WI38 (cell line): ENCODE measurements around the gene SLC35E2B.
"Not testable (repeated sequence)": the region's sequence is repeated elsewhere in the genome, so short reads cannot be mapped to it uniquely, and the experiment has no call there.

Experiments used
- H3K4me3 ChIP-seq: 2 replicates; pipeline ENCODE4 v1.5.1; 2011; ENCODE audit warnings: low read depth, mild to moderate bottlenecking, control low read depth, low read length
- TF ChIP-seq, protein P1 (sequence below): IDR thresholded peaks from 2 replicates; pipeline ENCODE4 v1.5.1; 2012; ENCODE audit warnings: low read depth, mild to moderate bottlenecking, control low read depth, low read length

The SLC35E2B gene

DNA sequence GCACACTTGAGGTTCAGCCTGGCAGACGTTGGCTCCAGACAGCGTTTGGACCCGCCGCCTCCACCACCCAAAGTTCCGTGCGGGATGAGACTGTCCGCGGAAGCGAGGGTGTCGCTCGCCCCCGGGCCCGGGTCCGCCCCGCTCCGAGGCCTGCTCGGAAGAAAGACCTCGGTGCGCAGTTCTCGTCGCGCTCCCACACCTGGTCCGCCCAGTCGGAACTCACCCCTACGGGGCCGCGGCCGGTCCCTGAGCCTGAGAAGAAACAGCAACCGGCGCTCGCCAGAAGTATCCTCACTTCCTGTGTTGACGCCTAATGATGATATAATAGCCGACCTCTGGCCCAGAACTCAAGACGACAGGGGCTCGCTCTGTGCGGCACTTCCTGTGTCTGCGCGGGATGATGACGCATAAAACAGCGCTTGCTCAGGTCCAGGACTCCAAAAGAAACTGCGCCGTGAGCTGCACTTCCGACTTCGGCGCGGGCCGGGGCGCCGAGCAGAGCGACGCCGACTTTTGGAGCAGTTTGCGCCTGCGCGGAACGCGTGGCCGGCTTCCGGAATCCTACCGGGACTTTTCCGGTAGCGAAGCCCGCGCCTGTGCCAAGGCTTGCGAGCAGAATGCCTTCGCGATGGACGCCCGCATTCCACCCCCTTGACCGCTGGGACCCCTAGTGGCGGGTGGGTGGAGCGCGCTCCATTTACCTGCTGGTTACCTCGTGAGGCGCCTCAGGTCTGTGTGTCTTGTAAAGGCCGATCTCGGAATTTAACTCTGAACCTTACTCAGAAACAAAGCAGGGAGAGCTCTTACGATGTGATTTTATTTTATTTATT lies 31.7 kb upstream of the SLC35E2B start, which contains the start of gene CDK11A:
TSS of gene CDK11A (minus strand) at position 323 of the 830 bp plus-strand sequence. CDS start 1,539 bp downstream, outside the sequence.
- TF ChIP-seq, protein P1, sequence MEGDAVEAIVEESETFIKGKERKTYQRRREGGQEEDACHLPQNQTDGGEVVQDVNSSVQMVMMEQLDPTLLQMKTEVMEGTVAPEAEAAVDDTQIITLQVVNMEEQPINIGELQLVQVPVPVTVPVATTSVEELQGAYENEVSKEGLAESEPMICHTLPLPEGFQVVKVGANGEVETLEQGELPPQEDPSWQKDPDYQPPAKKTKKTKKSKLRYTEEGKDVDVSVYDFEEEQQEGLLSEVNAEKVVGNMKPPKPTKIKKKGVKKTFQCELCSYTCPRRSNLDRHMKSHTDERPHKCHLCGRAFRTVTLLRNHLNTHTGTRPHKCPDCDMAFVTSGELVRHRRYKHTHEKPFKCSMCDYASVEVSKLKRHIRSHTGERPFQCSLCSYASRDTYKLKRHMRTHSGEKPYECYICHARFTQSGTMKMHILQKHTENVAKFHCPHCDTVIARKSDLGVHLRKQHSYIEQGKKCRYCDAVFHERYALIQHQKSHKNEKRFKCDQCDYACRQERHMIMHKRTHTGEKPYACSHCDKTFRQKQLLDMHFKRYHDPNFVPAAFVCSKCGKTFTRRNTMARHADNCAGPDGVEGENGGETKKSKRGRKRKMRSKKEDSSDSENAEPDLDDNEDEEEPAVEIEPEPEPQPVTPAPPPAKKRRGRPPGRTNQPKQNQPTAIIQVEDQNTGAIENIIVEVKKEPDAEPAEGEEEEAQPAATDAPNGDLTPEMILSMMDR, result peak; percentile 17; the same call in 1 of the 2 replicates
- H3K4me3 ChIP-seq, result peak within 1 kb of the TSS; percentile 60

DNA sequence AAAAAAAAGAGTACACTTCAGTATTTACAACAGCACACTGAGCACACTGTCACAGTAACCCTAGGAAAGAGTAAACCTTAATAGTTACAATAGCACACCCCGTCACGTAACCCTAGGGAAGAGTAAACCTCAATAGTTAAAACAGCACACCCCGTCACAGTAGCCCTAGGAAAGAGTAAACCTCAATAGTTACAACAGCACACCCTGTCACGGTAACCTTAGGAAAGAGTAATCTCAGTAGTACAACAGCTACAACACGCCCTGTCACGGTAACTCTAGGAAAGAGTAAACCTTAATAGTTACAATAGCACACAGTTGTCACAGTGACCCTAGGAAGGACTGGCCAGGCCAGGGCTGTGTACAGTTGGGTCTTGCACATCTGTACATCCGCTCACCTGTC lies 28.6 kb upstream of the SLC35E2B start:
- TF ChIP-seq, protein P1, result no peak
- H3K4me3 ChIP-seq, result no peak overlapping the region

DNA sequence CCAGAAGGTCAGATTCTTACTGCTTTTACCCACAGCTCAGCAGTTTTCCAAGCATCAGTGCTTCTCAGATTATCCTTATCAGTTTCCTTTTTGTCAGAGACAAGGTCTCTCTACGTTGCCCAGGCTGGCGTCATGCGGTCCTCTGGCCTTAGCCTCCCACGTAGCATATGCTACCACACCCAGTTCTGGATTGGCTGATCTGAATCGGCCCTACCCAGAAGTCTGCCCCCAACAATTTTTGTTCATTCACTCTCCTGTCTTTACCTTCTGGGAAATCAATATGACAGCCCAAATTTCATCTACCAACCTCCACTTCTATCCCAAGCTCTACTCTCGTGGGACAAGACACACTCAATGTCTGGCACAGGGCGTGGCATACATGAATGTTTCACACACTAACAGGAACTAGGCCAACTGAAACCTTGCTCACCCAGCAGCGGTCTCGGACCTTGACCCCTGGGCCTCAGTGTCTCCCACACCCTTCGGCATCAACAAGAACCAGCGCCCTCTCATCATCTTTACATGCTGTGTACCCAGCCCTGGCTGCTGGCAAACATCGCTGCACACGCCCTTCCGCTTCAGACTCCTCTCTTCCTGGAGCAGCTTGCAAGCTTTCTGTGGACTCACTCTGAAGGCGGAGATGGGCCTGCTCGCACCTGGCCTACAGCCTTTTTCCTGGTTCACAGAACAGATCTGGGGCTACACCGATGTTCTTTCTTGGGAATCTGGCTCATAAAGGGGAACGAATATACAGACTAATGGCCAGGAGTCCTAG lies 22.7 kb upstream of the SLC35E2B start:
- not testable (repeated sequence) for H3K4me3 ChIP-seq

GRCh38 chr1:1707897-1708296 lies 15.3 kb upstream of the SLC35E2B start:
- not testable (repeated sequence) for H3K4me3 ChIP-seq

DNA sequence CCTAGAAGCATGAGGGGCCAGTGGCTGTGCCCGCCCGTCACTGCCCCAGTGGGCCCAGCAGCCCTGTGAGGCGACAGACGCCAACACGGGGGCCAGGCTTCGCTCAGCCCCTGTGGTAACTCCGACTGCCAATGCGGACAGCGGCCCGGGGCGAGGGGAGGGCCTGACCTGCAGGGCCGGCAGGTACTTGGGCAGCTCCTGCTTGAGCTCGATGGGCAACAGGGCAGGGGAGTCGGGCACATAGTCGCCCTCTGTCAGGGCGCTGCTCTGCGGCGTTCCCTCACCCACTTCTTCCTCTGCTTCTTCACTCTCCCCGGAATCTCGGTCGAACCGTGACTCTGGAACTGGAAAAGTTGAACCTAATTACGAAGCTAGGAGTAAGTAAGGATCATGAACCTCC lies 14.6 kb upstream of the SLC35E2B start:
- not testable (repeated sequence) for H3K4me3 ChIP-seq

GRCh38 chr1:1705623-1706022 lies 13.0 kb upstream of the SLC35E2B start:
- not testable (repeated sequence) for H3K4me3 ChIP-seq

GRCh38 chr1:1704284-1704957 lies 11.8 kb upstream of the SLC35E2B start:
- H3K4me3 ChIP-seq, result not testable (repeated sequence)

DNA sequence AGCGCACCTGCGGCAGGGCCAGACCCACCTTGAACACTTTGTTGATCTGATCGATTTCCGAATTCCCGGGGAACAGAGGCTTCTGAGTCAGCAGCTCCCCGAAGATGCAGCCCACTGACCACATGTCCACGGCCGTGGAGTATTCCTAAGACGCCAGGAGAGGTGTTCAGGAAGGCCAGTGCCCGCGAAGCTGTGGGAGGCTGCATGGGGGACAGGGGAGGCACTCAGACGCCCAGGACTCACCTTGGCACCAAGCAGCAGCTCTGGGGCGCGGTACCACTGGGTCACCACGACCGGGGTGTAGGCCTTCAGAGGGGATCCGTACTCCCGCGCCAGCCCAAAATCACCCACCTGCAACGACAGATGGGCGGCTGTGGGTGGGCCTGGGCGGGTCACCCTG lies 11.2 kb upstream of the SLC35E2B start:
- TF ChIP-seq, protein P1, result no peak

DNA sequence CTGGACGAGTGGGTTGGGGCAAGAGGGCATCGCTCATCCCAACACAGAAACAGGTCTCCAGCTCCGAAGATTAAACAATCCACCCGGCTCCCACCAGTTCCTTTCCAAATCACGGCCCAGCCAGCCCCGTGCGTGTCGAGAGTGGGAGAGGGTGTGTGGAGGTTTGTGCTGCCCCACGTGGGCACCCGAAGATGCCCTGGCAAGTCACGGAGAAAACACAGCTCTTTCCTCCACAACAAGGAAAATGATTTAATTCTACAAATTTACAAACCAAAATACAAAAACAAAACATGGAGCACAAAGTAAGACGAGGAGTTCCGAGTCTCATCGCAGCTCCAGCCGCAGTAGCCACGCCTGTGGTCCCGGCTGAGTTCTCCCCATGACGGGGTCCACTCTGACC lies 9.9 kb upstream of the SLC35E2B start:
- H3K4me3 ChIP-seq, result not testable (repeated sequence)

More for the DNA sequence above, 11.2 kb upstream of the SLC35E2B start:
- H3K4me3 ChIP-seq, result no peak overlapping the region

- H3K4me3 ChIP-seq, result not testable (repeated sequence)
Measured at GRCh38 chr1:1700557-1700956, 8.0 kb upstream of the SLC35E2B start.

GRCh38 chr1:1700067-1700466 lies 7.5 kb upstream of the SLC35E2B start:
- not testable (repeated sequence) for H3K4me3 ChIP-seq

DNA sequence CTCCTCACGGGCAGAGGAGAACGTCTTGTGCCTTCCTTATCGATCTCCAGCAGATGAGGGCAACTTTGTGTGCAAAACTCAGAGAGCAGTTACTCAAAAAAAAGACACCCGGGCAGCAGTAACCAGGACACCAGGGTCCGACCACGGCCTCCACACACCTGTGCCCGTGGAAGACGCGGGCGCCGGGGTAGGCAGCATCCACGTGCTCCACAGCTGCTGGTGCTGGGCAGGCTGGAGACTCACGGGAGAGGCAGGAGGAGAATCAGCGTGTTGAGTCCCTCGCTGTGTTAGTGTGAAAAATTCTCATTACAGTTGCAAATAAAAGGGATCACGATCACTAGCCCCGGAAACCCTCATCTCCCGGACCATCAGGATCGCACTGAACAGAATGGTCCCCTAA lies 6.5 kb upstream of the SLC35E2B start:
- not testable (repeated sequence) for H3K4me3 ChIP-seq

GRCh38 chr1:1697358-1698183 lies 5.0 kb upstream of the SLC35E2B start:
- H3K4me3 ChIP-seq, result not testable (repeated sequence)

DNA sequence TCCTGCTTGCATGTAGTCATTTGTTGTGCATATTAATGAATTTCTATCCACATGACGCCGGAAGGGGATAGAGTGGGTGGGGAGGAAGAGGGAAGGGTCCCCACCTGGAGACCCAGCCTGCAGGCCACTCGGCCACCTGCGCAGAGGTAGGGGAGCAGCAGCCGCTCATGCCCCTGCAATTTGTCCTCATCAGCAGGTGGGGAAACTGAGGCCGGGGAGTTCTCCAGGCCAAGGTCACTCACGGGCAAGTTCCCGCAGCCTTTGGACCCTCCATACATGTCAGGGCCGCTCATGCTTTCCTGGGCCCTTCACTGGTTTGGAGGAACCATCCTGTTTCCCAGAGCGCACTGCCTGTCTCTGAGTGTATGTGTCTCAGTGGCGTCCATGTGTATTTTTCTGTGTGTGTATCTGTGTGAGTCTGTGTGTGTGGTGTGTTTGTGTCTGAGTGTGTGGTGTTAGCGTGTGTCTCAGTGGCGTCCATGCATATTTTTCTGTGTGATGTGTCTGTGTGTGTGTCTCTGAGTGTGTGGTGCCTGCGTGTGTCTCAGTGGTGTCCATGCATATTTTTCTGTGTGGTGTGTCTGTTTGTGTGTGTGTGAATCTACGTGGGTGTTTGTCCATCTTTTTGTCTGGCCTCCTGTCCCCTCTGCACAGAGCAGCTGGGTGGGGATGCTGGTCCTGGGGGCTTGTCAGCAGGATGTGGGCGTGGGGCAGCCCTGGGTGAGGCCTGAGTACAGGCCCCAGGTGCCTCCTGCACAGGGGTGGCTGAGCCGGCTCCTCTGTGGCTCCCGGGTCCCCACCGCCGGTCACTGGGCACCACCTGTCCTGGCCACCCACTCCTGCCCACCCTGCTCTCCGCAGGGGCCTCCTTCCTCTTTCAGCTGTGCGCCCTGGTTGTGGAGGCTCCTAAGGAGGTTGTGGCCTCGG lies 4.1 kb upstream of the SLC35E2B start:
- not testable (repeated sequence) for H3K4me3 ChIP-seq

- H3K4me3 ChIP-seq, result peak overlapping the region; percentile 58
Measured at GRCh38 chr1:1692324-1692713, 276 bp downstream of the SLC35E2B start.
